Ovary (tissue), 9 donors: ENCODE results near the gene DPF3. TPM values are rescaled to one million over a fixed set of nuclear protein-coding genes. Genes with fewer than 3 reads are reported as not detected.

Experiments
- DNase-seq, 5 donors: peaks; one replicate each; pipeline ENCODE4 v3.0.0-alpha.2; 2019 to 2020
- H3K27ac ChIP-seq, 2 donors: fragments of 200-600 bp; one replicate each; pipeline versions ENCODE4 v1.5.1 to v1.8.0; 2019 to 2022
- H3K27me3 ChIP-seq: fragments of 200-600 bp; one replicate; pipeline ENCODE4 v1.8.0; 2022
- H3K36me3 ChIP-seq: fragments of 200-600 bp; sonication (generic); one replicate; pipeline ENCODE4 v1.5.1; 2019
- H3K4me1 ChIP-seq: one replicate; pipeline ENCODE4 v1.8.1; 2013; ENCODE audit warnings: mild to moderate bottlenecking, moderate library complexity; ENCODE audit not compliant: insufficient read depth
- H3K4me3 ChIP-seq: fragments of 200-600 bp; sonication (generic); one replicate; pipeline ENCODE4 v1.5.1; 2017
- H3K9me3 ChIP-seq, 2 donors: fragments of 200-600 bp in 1 of 2; sonication (generic) in 1 of 2; one replicate each; pipeline versions ENCODE4 v1.5.1 to v1.8.1; 2013 to 2019; ENCODE audit warnings: mild to moderate bottlenecking in 1 of 2, moderate library complexity in 1 of 2
- EP300 ChIP-seq: sonication (generic); formaldehyde crosslinking; IDR thresholded peaks from one replicate; pipeline ENCODE4 v1.6.1; 2017; ENCODE audit warnings: antibody characterized with exemption
- POLR2A ChIP-seq: fragments of 450-650 bp; IDR thresholded peaks from one replicate; pipeline ENCODE4 v1.6.1; 2017; ENCODE audit warnings: antibody characterized with exemption, mild to moderate bottlenecking, moderate library complexity
- WGBS, 3 donors: extraction: QIAGEN DNeasy Blood & Tissue Kit in 1 of 3; methylation state at CpG; one replicate each; pipeline versions ENCODE4 v1.1.5 to v1.1.7; 2013 to 2017; 5-methylcytosine and 5-hydroxymethylcytosine counted together
- intact Hi-C, 4 donors: fragments of 100-400 bp; cut with DNase I; formaldehyde crosslinking; loops; one replicate each; pipeline versions ENCODE4 v1.11.0 to v1.15.1; 2022 to 2023
- polyA plus RNA-seq, 2 donors: library from polyadenylated mRNA; stranded (reverse); fragments of 200-250 nt in 1 of 2; fragments of 350-450 nt in 1 of 2; fragmentation: Illumina TruSeq in 1 of 2; extraction: RNeasy Lipid Tissue Mini Kit (QIAGEN cat#74804) in 1 of 2; gene quantifications; one replicate each; pipeline ENCODE4 v1.2.3, GENCODE V29; 2013 to 2014
- total RNA-seq, 7 donors: library from RNA; depleted of rRNA in 2 of 7; stranded (reverse); fragments of >200 nt in 2 of 7; fragmentation: NEBNext Ultra II Directional in 3 of 7; extraction: Animal tissue kit (Norgen Biotek cat#: 25700) in 3 of 7; gene quantifications; one replicate each; pipeline versions ENCODE4 v1.1.0 to v1.2.4, GENCODE V29; 2016 to 2023
- TF ChIP-seq, protein P1 (sequence below), 3 donors: fragments of 450-650 bp in 2 of 3; fragments of 200-600 bp in 1 of 3; IDR thresholded peaks; one replicate each; pipeline versions ENCODE4 v1.5.1 to v1.8.0; 2016 to 2022; ENCODE audit warnings: antibody characterized with exemption in 3 of 3, mild to moderate bottlenecking in 1 of 3
- donor health status: DM: no; HTN: no; CAD: no; lungs with moderate emphysema.
- donor health status: DM: no; HTN: no; CAD: no.
- donor health status: Bipolar disorder and iron deficiency.
- donor health status: DM: yes; HTN: yes; CAD: no.
- donor health status: DM: no; HTN: no; CAD: no.
- donor health status: DM: yes; HTN: yes; CAD: no.

The DPF3 gene
- total and polyA plus RNA-seq, 9 donors: 6.3 to 34.4 (median 21.9) TPM

DNA sequence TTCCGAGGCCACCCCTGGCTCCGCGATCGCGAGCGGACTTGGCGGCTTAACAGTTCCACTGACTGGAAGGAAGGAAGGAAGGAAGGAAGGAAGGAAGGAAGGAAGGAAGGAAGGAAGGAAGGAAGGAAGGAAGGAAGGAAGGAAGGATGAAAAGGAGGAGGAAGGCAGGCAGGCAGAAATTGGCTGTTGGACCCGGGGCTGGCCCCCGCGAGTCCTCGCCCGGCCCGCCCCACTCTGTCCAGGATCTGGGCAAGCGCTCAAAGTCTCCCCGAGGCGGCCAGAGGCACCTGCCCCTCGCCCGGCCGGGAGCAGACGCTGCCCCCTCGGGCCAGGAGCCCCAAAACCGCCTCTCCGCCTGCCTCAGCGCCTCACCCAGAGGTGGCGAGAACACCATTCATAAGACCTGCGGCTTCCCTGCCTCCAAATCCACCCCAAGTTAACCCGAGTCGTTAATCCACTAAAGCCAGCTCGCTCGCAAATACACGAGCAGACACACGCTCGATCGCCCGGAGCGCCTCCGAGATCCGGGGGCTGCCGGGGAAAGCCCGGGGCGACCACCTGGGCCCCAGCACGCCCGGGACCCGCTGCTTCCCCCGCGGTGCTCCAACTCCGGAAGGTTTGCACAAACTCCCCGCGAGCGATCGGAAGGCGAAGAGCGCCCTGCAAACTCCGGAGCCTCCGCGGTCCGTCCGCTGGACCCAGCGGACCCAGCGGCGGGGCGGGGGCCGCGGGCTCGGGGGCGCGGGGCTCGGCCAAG lies 844 bp downstream of the DPF3 start:
- peak; percentile 39 to 61 (median 56) for DNase-seq
- Histone ChIP-seq H3K36me3 (no peaks in the 10 kb centered on the region), H3K27ac (peak overlapping the region; percentile 65 to 74), H3K27me3 (no peaks in the 10 kb centered on the region), H3K4me3 (peak overlapping the region; percentile 53), H3K4me1 (peaks cover 6% of the 10 kb centered on the region), H3K9me3 (no peaks in the 10 kb centered on the region)
- TF ChIP-seq, protein P1, sequence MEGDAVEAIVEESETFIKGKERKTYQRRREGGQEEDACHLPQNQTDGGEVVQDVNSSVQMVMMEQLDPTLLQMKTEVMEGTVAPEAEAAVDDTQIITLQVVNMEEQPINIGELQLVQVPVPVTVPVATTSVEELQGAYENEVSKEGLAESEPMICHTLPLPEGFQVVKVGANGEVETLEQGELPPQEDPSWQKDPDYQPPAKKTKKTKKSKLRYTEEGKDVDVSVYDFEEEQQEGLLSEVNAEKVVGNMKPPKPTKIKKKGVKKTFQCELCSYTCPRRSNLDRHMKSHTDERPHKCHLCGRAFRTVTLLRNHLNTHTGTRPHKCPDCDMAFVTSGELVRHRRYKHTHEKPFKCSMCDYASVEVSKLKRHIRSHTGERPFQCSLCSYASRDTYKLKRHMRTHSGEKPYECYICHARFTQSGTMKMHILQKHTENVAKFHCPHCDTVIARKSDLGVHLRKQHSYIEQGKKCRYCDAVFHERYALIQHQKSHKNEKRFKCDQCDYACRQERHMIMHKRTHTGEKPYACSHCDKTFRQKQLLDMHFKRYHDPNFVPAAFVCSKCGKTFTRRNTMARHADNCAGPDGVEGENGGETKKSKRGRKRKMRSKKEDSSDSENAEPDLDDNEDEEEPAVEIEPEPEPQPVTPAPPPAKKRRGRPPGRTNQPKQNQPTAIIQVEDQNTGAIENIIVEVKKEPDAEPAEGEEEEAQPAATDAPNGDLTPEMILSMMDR (IDR thresholded peaks at IDR 0.05): no peak
- TF ChIP-seq POLR2A (no peak), EP300 (no peak)
- WGBS, 3 donors: 0 to 1% (median 0%) methylated on average over 54 to 68 of the region's 68 CpGs
- intact Hi-C loops: loop anchor here in 2 of 4 donors (10.0 kb wide), 2 partner anchors 108 to 178 kb away; no protein-coding TSS in a partner anchor

DNA sequence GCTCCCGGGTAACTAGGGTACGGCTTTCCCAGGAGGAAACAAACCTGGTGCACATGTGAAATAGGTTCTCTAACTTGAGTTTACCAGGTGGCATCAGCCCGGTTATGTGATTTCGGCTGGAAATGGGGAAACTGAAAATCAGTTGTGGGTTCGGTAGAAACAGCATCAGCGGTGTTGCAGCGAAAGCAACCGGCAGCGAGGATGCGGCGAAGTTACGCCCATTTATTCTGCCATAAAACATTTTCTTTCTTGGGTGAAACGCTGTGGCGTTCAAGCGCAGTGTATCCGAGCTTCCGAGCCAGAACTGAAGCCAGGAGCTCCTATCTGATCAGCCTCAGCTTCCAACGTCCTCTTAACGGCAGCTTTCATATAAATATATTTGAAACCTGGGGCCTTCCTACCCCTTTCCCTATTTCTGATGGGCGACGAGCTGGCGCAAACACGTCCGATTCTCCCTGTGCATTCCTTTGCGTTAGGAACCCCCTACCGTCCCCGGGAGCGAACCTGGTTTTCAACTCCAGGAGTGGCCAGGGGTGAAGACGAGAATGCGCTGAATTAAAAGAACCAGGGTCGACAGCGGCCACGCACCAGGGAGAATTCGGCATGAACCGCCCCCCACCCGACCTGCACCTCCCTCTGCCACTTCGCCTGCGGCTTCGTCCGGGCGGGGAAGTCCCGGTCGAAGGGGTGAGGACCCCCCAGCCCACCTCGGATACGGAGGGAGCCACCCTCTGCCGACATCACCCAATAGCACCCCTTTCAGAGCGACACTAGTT lies 1.6 kb downstream of the DPF3 start:
- Histone ChIP-seq H3K4me1 (peaks cover 6% of the 10 kb centered on the region), H3K36me3 (no peaks in the 10 kb centered on the region), H3K4me3 (peak overlapping the region; percentile 53), H3K9me3 (no peaks in the 10 kb centered on the region), H3K27ac (peak overlapping the region; percentile 65 to 74), H3K27me3 (no peaks in the 10 kb centered on the region)
- WGBS, 3 donors: 0 to 1% (median 1%) methylated on average over 46 to 47 of the region's 47 CpGs
- intact Hi-C loops: loop anchor here in 2 of 4 donors (10.0 kb wide), 2 partner anchors 107 to 177 kb away; no protein-coding TSS in a partner anchor
- TF ChIP-seq EP300: no peak
- TF ChIP-seq POLR2A: no peak
- TF ChIP-seq, protein P1 (IDR thresholded peaks at IDR 0.05): no peak
- DNase-seq: peak; percentile 31 to 51 (median 40)

DNA sequence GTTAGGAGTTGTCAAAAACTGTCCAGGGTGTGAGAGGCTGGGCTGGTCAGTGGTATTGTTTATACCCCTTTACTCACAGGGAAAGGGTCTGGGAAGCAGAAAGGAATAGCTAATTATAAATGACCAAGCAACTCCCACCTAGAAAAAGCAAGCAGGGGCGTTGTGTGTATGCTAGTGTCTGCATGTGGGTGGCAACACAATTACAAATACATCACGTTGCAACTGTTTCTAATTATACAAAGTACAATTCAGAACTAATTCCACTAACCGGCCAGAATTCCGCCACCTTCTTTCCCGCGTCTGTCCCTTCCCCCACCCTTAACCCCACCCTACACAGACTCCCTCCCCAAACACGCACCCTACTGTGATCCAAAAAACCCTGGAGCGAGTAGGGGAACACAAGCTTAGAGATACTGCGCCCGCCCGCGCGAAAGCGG lies 2.2 kb downstream of the DPF3 start:
- Histone ChIP-seq H3K36me3 (no peaks in the 10 kb centered on the region), H3K4me3 (peak overlapping the region; percentile 53), H3K27ac (no peak overlapping the region), H3K9me3 (no peaks in the 10 kb centered on the region), H3K27me3 (no peaks in the 10 kb centered on the region), H3K4me1 (peaks cover 6% of the 10 kb centered on the region)
- no peak for TF ChIP-seq EP300
- no peak for TF ChIP-seq POLR2A
- intact Hi-C loops: loop anchor here in 2 of 4 donors (10.0 kb wide), 2 partner anchors 107 to 177 kb away; no protein-coding TSS in a partner anchor
- 1 to 2% (median 1%) methylated on average over 14 of the region's 14 CpGs for WGBS, 3 donors
- peak in 2 of 5 donors; percentile 20 to 54 for DNase-seq

DNA sequence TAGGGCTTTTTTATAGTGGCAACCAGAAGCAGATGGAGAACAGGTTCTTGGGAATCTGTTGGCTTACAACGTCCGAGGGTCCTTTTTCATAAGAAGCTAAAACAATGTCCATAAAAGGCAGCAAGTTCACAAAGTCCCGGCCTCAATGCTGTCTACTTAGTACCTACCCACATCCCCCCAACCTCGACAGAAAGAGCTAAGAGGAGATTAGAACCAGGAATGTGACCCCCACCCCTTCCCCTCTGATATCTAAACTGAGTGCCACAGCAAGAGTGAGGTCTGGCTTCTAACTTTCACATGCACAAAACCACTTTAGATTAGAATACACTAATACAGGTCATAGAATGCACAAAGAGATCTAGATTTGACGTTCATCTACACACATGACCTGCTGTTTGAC lies 4.5 kb downstream of the DPF3 start:
- Histone ChIP-seq H3K27me3 (no peaks in the 10 kb centered on the region), H3K9me3 (no peaks in the 10 kb centered on the region), H3K4me1 (peaks cover 2% of the 10 kb centered on the region), H3K27ac (no peak overlapping the region), H3K36me3 (no peaks in the 10 kb centered on the region), H3K4me3 (no peak overlapping the region)
- TF ChIP-seq EP300: no peak
- no peak for TF ChIP-seq POLR2A
- TF ChIP-seq, protein P1 (IDR thresholded peaks at IDR 0.05): no peak
- WGBS, 3 donors: 36 to 61% (median 44%) methylated on average over 5 of the region's 5 CpGs
- intact Hi-C loops: loop anchor here in 1 of 4 donors (10.0 kb wide), 1 partner anchor 235 kb away; no protein-coding TSS in a partner anchor
- DNase-seq: no peak
